Pulmonary artery endothelial cell (primary cell): ENCODE results near the gene TFCP2. TPM values are rescaled to one million over a fixed set of nuclear protein-coding genes. Genes with fewer than 3 reads are reported as not detected.

Source experiments
- DNase-seq: peaks from one replicate; pipeline ENCODE4 v3.0.0-alpha.2; 2011; ENCODE audit warnings: low read depth, low spot score
- total RNA-seq: library from RNA; depleted of rRNA; stranded (reverse); fragments of >200 nt; gene quantifications from 2 replicates; pipeline ENCODE4 v1.2.3, GENCODE V29; 2014

Gene TFCP2
- total RNA-seq, 1 donor from 2014 or later = 9.4 TPM

DNA sequence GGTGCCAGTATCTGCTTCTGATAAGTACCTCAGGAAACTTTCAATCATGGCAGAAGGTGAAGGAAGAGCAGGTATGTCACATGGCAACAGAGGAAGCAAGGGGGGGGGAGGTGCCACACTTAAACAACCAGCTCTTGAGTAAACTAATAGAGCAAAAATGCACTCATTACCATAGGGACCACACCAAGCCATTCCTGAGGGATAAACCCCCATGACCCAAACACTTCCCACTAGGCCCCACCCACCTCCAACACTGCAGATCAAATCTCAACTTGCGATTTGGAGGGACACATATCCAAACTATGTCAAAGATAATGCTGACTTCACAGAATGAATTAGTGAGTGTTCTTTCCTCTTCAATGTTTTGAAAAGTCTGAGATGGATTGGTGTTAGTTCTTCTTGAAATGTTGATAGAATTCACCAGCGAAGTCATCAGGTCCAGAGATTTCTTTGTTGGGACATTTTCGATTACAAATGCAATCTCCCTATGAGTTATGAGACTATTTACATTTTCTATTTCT lies 16.6 kb downstream of the TFCP2 start:
- DNase-seq = no peak

DNA sequence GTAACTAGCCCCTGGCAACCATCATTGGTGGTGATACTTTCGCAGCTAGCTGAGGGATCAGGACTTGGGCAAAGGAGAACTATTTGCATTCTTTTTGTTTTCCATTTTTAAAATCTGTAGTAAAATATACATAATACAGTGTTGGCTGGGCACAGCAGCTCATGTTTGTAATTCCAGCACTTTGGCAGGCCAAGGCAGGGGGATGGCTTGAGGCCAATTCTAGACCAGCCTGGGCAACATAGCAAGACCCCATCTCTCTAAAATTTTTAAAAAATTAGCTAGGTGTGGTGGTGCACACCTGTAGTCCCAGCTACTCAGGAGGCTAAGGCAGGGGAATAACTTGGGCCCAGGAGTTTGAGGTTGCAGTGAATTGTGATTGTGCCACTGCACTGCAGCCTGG lies 20.0 kb downstream of the TFCP2 start:
- DNase-seq = no peak

DNA sequence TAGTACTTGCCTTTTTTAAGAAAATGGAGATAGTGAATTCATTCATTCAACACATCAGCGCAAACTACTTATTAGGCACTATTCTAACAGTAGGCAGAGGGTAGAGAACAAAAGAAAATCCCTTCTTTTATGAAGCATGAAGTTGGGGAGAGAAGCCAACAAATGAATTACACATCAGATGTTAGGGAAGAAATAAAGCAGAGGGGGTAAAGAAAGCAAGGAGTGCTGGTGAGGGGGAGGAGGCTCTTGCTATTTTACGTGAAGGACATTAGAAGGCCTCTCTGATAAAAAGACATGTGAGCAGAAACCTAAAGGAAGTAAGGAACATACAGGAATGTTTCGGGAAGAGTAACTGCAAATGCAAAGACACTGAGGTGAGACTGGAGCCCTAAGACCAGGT lies 22.2 kb downstream of the TFCP2 start:
- DNase-seq = no peak

DNA sequence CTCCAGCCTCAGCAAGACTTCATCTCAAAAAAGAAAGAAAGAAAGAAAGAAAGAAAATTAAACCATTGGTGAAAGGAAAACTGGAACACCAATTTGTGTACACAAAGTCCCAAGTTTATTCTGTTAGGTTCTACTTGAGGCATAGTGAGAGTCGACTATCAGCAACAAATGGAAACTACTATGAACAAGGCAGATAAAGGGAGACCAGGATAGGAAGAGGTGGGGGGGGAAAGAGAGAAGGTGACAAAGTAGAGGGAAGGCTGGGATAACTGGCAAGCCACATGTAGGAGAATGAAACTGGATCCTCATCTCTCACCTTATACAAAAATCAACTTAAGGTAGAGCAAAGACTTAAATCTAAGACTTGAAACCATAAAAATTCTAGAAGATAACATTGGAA lies 25.6 kb downstream of the TFCP2 start:
- DNase-seq = no peak

DNA sequence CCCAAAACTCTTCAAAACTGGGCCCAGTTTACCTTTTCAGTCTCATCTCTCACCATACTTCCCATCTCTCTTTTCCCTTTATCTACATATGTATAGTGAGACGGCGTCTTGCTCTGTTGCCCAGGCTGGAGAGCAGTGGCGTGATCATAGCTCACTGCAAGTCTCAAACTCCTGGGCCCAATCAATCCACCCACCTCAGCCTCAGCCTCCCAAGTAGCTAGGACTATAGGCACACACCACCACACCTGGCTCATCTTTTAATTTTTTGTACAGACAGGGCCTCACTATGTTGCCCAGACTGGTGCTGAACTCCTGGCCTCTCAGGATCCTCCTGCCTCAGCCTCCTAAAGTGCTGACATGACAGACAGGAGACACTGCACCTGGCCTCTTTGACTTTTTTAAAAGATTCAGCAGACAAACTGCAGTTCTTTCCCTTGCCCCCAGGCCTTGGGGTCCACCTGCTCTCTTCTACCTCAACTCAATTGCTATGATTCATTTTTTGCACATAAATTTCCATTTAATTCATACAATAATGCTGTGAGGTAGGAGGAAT lies 33.6 kb downstream of the TFCP2 start:
- no peak for DNase-seq

DNA sequence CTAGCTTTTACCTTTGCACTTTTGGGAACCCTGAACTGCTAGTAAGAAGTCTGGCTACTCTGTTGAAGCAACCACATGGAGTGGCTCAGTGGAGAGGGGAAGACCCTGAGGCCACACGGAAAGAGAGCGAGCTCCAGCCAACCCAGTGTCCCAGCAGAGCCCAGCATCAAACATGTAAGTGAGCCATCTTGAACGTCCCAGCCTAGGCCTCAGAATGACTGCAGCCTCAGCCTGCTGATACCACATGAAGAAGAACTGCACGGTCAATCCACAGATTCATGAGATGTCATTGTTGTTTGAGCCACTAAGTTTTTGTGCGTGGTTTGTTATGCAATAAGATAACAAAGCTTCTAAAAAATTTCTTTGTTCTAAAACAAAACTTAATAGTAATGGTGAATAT lies 40.2 kb downstream of the TFCP2 start:
- no peak for DNase-seq

DNA sequence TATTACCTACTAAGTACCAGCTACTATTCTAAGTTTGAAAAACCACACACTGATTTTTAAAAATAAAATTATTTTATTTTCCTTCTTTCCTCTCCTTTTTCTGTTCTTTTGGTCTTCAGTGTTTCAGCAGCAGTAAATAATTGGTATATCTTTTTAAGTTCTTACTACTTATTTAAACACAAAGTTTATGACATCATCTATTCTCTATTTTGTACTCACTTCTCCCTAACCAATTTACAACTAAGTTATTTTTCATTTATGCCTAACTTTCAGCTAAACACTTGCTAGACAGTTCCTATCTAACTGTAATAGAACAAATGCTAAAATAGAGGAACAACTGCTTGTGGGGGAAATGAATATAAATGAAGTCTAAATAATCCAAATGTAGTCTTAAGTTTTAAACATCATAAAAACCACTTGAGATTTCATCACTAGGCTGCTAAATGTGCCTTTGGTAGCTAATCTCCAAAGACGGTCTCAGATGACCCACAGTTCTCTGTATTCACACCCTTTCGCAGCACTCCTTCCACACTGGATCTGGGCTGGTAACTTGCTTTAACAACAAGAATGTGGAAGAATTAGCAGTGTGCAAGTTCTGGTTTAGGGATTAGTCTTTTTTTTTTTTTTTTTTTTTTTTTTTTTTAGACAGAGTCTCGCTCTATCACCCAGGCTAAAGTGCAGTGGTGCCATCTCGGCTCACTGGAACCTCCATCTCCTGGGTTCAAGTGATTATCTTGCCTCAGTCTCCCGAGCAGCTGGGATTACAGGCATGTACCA lies 41.0 kb downstream of the TFCP2 start:
- no peak for DNase-seq

DNA sequence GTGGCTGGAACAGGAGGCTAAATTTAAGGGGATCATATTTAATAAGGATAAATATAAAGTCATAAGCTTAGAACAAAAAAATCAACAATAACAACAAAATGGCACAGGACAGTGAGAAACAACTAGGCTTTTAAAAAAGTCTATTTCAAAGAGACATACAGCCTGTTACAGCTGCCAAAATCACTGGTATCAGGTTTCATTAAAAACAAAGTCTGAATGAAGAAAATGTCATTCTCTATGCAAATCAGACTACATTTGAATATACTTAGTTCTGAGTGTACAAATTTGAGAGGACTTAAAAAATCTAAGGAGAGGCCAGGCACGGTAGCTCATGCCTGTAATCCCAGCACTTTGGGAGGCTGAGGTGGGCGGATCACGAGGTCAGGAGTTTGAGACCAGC lies 44.0 kb downstream of the TFCP2 start:
- DNase-seq = no peak

DNA sequence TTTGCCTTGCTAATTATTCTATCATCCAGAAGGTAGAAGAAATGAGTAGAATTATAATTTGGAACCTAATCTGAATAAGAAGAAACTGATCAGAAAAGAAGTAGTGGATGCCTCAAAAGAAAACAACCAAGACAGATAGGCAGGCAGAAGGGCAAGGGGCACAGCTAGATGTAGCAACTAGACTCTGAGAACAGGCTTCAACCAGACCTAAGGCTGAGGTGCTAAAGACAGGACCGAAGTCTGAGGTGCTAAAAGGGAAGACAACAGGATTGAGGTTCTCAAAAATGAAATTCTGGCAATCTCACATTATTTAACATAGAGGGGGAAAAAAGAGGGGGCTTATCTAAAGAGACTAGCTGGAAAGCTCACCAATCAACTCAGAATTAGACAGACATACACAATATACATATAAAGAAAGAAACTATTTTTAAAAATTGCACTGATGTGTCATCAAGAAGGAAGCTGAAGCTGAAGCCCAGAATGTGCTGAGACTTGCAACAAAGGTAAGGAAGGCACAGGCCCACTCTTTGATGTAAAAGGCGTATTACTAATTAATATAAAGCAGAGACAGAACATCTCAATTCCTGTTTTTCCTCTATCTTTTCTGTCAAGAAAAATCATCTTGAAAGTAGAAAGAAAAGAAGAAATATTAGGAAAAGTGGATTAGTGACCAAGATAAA lies 45.7 kb downstream of the TFCP2 start:
- no peak for DNase-seq

DNA sequence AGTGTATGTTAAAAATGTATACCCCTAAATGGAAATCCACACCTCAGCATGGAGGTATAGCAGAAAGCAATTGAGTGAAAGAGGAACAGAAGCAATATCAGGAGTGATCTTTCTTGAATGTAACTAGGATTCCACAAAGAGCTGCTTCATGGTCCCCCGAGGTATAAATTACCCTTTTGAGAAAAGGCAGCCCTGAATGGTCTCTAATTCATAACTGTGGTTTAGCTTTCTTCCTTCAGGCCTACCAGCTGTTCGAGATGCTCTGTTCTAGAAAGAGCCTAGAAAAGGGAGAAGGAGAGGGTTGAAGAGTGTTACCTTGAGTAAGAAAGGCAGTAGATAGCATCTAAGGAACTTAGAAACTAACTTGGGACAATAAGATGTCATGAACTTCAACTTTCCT lies 46.6 kb downstream of the TFCP2 start:
- no peak for DNase-seq

DNA sequence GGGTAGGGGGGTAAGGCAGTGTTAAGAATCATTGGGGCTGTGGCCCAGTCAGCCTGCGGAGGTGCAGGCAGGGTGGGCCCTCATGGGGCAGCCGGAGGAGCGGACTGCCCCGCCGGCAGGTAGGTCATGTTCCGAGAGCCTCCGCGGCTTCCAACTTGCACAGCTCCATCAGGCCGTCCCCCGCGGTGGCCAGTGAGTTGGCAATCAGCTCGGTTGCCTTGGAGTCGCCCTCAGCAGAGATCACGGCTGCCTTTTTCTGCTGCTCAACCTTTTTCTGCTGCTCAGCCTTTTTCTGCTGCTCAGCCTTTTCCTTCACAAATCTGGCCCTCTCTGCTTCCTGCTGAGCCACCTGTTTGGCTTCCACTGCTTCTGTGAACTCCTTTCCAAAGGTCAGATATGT lies 48.4 kb downstream of the TFCP2 start:
- no peak for DNase-seq

DNA sequence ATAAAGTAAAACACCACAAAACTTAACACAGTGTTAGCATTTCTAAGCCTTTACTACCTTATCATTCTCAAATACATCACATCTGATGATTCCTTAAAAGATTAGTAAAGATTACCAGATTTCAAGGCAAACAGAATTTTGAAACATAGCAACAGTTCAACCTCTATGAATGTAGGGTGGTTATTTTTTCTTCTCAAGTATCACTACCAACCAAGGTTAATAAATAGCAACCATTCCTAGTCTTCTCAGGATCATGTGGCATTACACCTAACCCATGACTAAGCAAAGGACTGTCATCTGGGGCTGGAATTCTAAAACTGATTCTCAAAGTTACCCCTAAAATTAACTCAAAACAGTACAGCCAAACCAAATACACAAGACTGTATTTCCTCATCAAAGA lies 50.1 kb downstream of the TFCP2 start:
- DNase-seq = no peak

DNA sequence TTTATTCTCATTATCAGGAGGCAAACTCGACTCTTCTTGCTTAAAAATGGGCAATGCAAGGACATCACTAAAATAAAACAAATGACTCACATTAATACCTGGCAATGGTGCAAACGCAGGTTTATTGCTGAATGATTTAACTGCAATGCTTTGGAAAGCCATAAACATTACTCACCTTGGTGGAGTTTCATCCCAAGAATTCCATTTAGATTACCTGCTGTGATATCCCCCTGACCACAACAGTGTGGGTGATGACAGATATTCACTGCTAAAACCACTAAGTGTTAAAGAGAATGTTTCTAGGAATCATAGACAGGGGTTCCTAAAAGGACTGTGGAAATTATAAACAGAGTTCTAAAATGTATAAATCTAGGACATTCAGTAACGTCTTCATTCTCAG lies 54.2 kb downstream of the TFCP2 start:
- no peak for DNase-seq

DNA sequence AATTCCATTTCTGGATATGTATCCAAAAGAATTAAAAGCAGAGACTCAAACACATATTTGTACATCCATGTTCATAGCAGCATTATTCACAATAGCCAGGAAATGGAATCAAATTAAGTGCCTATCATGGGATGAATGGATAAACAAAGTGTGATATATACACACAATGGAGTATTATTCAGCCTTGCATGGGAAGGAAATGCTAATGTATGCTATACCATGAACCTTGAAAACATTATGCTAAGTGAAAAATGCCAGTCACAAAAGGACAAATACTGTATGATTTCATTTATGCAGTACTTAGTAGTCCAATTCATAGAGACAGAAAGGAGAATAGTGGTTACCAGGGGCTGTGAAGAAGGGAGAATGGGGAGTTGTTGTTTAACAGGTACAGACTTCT lies 57.4 kb downstream of the TFCP2 start:
- no peak for DNase-seq

DNA sequence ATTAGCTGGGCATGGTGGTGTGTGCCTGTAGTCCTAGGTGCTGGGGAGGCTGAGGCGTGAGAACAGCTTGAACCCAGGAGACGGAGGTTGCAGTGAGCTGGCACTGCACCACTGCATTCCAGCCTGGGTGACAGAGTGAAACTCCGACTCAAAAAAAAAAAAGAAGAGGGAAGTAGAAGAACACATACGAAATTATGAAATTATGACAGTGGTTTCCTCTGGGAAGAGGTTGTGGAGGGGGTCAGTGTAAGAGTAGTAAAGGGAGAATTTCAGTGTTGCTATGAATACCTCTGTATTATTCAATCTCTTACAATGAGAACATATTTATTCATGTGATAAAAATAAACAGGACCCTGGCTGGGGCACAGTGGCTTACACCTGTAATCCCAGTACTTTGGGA lies 64.8 kb downstream of the TFCP2 start:
- DNase-seq = no peak

DNA sequence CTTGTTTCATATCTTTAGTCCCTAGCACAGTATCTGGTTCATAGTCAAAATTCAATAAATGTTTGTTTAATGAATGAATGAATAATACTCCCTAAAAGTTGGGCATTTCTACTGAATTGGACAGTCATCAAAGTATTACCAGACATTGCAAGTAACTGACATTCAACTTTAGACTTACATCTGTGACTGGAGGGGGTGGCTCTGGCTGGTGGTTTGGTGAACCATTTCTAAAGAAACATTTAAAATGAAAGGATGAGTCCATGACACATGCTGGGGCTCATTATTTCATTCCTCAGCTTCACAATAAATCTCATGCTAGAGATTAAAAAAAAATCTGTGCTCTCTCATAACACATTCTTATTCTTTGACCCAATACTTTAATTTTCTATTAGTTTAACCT lies 69.0 kb downstream of the TFCP2 start:
- DNase-seq = no peak

DNA sequence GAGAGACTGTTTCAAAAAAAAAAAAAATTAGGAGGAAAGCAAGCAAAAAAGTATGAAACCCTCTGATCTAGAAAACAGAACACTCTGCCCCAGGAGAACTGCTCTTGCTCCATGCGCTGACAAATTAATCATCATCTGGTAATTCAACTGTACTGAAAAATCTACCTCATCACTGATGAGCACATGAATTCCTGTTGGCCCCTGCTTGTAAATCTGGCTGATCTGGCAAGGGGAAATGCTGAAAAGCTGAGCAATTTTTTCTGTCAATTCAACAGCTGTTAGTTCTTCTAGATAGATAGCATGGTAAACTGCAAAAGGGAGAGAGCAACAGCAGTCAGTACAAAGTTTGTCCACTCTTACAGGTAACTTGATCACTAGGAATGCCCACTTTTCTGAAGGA lies 74.3 kb downstream of the TFCP2 start:
- no peak for DNase-seq

DNA sequence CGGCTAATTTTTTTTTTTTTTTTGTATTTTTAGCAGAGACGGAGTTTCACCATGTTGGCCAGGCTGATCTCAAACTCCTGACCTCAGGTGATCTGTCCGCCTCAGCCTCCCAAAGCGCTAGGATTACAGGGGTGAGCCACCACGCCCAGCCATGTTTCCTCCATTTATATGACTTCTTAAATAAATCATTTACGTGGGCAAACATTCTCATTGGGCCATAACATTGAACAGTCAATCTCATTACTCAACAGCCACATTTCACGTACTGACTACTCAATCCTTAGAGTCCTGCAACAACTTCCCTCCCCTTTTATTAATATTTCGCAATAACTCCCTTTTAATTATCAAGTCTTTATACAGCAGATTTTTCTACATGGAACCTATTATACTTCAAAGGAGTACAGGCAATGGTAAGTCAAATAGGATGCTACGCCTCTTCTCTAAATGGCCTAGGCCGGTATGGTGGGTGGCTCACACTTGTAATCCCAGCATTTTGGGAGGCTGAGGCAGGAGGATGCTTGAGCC lies 82.2 kb downstream of the TFCP2 start:
- no peak for DNase-seq

DNA sequence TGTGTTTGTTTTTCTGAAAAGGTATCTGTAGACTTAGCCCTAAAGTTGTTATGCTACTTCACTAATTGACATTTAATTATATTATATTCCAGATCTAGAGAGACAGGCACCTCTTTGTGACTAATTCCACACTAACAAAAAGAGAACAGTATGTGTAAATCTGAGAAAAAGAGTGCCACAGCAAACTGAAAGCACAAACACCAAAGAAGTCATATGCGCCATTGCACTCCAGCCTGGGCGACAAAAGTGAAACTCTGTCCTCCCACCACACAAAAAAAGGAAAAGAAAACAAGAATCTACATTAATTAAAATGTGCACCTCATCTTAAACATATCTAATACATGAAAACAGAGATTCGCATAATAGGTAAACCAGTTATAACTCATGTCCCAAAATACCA lies 85.1 kb downstream of the TFCP2 start:
- DNase-seq = no peak

DNA sequence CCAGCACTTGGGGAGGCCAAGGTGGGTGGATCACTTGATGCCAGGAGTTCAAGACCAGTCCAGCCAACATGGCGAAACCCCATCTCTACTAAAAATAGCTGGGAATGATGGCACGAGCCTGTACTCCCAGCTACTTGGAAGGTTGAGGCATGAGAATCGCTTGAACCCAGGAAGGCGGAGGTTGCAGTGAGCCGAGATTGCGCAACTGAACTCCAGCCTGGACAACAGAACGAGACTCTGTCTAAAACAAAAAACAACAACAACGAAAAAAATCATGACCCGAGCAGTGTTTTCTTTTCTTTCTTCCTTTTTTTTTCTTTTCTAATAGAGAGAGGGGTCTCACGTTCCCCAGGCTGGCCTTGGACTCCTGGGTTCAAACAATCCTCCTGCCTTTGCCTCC lies 86.0 kb downstream of the TFCP2 start:
- DNase-seq = no peak

DNA sequence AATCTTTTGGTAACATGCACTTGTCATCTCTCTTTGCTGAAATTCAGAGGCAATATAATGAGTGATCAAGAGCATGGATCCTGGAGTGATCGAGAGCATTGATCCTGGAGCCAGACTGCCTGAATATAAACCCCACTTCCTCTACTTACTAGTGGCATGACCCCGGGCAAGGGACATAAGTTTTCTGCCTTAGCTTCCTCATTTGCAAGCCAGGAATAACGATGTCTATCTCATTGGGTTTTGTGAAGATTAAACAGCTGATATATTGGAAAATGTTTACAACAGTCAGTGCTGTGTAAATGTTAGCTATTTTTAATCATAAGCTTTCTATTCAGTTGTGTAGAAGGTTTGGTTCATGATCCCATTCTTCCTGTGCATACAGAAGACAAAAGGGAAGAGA lies 87.2 kb downstream of the TFCP2 start:
- no peak for DNase-seq

DNA sequence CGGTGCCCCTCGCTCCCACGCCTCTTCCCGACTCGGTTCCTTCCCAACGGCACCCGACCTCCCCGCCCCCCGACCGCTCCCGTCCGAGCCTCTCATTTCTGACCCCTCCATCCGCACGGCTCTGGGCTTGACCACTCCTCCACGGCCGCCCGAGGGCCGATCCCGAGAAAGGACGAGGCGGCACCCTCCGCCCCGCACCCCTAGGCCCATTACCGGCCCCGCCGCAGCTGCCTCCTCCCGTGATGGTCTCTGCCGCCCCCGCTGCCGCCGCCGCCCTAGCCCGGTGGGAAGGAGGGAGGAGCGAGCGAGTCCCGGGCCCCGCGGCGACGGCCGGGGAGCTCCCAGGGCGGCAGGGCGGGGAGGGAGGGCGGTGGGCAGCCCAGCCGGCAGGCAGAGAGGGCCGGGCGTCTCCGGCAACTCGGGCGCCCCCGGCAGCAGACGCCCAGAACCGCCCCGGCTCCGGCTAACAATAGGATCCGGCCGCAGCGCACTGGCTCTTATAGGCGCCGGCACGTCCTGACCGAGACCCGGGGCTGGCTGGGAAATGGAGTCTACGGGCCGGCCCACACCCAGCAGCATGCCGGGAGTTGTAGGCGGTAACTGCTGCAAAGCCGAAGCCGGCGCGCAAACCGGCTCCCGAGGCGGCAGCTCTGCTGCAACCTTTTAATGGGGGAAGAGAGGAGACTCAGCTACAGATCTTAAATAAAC lies 89.7 kb downstream of the TFCP2 start, which contains the start of gene CSRNP2:
Gene CSRNP2, minus strand, starts transcription at position 471 of the 708 bp plus-strand sequence. CDS start 7,035 bp downstream, outside the sequence.
- peak; percentile 86 for DNase-seq
